Esophagus muscularis mucosa (tissue), 4 donors: Measurements from ENCODE around the gene YWHAG. TPM values are rescaled to one million over a fixed set of nuclear protein-coding genes. Genes with fewer than 3 reads are reported as not detected.
"Not testable (repeated sequence)": the region's sequence is repeated elsewhere in the genome, so short reads cannot be mapped to it uniquely, and the experiment has no call there.

ENCODE experiments used
- DNase-seq: peaks from one replicate; pipeline ENCODE4 v3.0.0-alpha.2; 2017; ENCODE audit errors: extremely low spot score
- H3K27ac ChIP-seq, 4 donors: fragments of 200-600 bp; sonication (generic); replicated peaks in 1 of 4; 1 replicate in 3 of 4; 2 replicates in 1 of 4; pipeline ENCODE4 v1.5.1; 2016 to 2019; ENCODE audit warnings: mild to moderate bottlenecking in 1 of 4
- H3K27me3 ChIP-seq, 4 donors: fragments of 200-600 bp; sonication (generic); one replicate each; pipeline versions ENCODE4 v1.5.1 to v1.6.0; 2016 to 2019
- H3K36me3 ChIP-seq, 4 donors: fragments of 200-600 bp; sonication (generic); one replicate each; pipeline ENCODE4 v1.5.1; 2016 to 2019
- H3K4me1 ChIP-seq, 4 donors: fragments of 200-600 bp; sonication (generic); one replicate each; pipeline ENCODE4 v1.5.1; 2016 to 2019
- H3K4me3 ChIP-seq, 4 donors: fragments of 200-600 bp; sonication (generic); 1 replicate in 2 of 4; 2 replicates in 2 of 4; pipeline ENCODE4 v1.5.1; 2016 to 2019; ENCODE audit warnings: mild to moderate bottlenecking in 4 of 4, moderate library complexity in 1 of 4
- H3K9me3 ChIP-seq, 4 donors: fragments of 200-600 bp; sonication (generic); 1 replicate in 3 of 4; 2 replicates in 1 of 4; pipeline ENCODE4 v1.5.1; 2016 to 2019
- EP300 ChIP-seq: sonication (generic); formaldehyde crosslinking; IDR thresholded peaks from one replicate; pipeline ENCODE4 v1.6.1; 2017; ENCODE audit warnings: antibody characterized with exemption
- POLR2A ChIP-seq: fragments of 450-650 bp; IDR thresholded peaks from one replicate; pipeline ENCODE4 v1.6.1; 2017; ENCODE audit warnings: antibody characterized with exemption, moderate library complexity, mild to moderate bottlenecking, low read depth
- POLR2AphosphoS5 ChIP-seq, 2 donors: sonication (generic); formaldehyde crosslinking; IDR thresholded peaks; one replicate each; pipeline ENCODE4 v1.6.1; 2017; ENCODE audit warnings: antibody characterized with exemption in 2 of 2
- WGBS: methylation state at CpG from one replicate; pipeline ENCODE4 v1.1.5; 2018; 5-methylcytosine and 5-hydroxymethylcytosine counted together
- intact Hi-C: fragments of 100-400 bp; cut with DNase I; formaldehyde crosslinking; loops from one replicate; pipeline ENCODE4 v1.15.1; 2023
- total RNA-seq, 4 donors: library from RNA; depleted of rRNA; stranded (reverse); fragments of >200 nt; gene quantifications; one replicate each; pipeline versions ENCODE4 v1.1.0 to v1.2.1, GENCODE V29; 2016
- TF ChIP-seq, protein P1 (sequence below), 3 experiments: fragments of 200-600 bp in 2 of 3; fragments of 450-650 bp in 1 of 3; sonication (generic) in 2 of 3; IDR thresholded peaks; one replicate each; pipeline ENCODE4 v1.5.1; 2017 to 2019; ENCODE audit warnings: antibody characterized with exemption in 3 of 3, mild to moderate bottlenecking in 2 of 3, moderate library complexity in 1 of 3

Gene YWHAG
- total RNA-seq, 4 donors from 2014 or later, result 55.7 to 91.6 (median 73.7) TPM

DNA sequence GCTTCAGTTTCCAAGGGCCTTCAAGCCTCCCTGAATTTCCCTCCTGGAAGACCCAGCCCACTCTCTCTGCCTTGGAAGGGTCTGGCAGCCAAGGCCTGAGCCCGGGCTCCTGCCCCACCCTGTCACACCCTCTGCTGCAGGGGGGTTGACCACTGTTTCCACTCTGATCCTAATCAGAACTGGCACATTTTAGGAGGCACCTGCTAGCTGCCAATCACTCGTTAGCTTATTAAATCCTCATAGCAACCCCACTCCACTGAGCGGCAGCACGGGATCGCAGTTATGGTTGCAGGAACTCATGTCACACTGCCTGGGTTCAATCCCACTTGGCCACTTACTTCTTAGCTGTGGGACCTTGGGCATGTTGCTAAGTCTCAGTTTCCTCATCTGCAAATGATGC is 43.4 kb downstream of the YWHAG start:
- no peak overlapping the region for H3K4me3 ChIP-seq
- TF ChIP-seq, protein P1, sequence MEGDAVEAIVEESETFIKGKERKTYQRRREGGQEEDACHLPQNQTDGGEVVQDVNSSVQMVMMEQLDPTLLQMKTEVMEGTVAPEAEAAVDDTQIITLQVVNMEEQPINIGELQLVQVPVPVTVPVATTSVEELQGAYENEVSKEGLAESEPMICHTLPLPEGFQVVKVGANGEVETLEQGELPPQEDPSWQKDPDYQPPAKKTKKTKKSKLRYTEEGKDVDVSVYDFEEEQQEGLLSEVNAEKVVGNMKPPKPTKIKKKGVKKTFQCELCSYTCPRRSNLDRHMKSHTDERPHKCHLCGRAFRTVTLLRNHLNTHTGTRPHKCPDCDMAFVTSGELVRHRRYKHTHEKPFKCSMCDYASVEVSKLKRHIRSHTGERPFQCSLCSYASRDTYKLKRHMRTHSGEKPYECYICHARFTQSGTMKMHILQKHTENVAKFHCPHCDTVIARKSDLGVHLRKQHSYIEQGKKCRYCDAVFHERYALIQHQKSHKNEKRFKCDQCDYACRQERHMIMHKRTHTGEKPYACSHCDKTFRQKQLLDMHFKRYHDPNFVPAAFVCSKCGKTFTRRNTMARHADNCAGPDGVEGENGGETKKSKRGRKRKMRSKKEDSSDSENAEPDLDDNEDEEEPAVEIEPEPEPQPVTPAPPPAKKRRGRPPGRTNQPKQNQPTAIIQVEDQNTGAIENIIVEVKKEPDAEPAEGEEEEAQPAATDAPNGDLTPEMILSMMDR (IDR thresholded peaks at IDR 0.05), result no peak
- TF ChIP-seq POLR2A (no peak), POLR2AphosphoS5 (IDR thresholded peaks at IDR 0.05) (no peak), EP300 (no peak)
- no peak for DNase-seq
- WGBS, result 72% methylated on average over 5 of the region's 5 CpGs
- peaks cover 22 to 46% (median 40%) of the 10 kb centered on the region in 4 donors for H3K4me1 ChIP-seq
- H3K36me3 ChIP-seq, result peaks cover 0 to 4% (median 0%) of the 10 kb centered on the region in 4 donors
- no peak overlapping the region for H3K27ac ChIP-seq
- intact Hi-C loops, result loop anchor here (5.0 kb wide), 1 partner anchor 33 kb away; no protein-coding TSS in a partner anchor
- H3K27me3 ChIP-seq, result no peaks in the 10 kb centered on the region
- H3K9me3 ChIP-seq, result no peaks in the 10 kb centered on the region

DNA sequence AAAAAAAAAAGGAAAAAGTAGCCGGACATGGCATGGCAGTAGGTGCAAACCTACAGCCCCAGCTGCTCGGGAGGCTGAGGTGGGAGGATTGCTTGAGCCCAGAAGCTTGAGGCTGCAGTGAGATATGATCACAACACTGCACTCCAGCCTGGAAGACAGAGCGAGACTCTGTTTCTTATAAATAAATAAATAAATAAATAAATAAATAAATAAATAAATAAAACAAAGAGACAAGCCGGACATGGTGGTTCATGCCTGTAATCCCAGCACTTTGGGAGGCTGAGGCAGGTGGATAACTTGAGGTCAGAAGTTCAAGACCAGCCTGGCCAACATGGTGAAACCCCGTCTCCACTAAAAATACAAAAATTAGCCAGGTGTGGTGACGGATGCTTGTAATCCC is 44.1 kb downstream of the YWHAG start:
- 57% methylated on average over 6 of the region's 6 CpGs for WGBS
- not testable (repeated sequence) for H3K4me3 ChIP-seq, H3K36me3 ChIP-seq, H3K27me3 ChIP-seq, DNase-seq, H3K9me3 ChIP-seq
- H3K27ac ChIP-seq, result peak overlapping the region in 1 of 4 donors; percentile 61
- intact Hi-C loops, result loop anchor here (1.0 to 5.0 kb wide), 2 partner anchors 22 to 32 kb away; no protein-coding TSS in a partner anchor
- H3K4me1 ChIP-seq, result peaks cover 24 to 52% (median 43%) of the 10 kb centered on the region in 4 donors

DNA sequence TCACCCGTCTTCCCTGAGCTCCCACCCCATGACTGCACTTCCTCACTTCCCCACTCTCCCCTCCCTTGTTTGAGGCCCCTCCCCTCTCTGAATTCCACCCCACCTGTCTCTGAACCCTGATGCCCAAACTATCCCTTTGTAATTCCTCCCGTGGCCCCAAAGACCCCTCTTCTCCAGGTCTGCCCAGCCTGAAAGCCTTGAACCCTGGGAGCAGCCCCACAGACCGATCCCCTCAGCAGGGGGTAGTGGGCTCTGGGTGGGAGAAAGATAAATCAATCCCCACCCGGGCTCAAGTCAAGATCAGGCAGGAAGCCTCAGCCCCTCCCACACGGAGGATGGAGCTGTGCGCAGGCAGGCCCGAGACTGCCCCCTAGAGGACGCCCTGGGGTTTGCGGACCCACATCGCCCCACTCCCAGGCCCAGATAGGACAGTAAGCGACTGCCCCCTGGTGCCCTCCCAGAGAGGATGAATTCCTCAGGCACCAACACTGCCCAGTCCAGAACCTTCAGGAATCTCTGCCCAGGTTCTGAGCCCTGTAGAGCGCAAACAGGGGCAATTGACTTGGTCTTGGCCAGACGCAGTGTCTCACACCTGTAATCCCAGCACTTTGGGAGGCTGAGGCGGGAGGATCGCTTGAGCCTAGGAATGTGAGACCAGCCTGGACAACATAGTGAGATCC is 44.6 kb downstream of the YWHAG start:
- no peak for TF ChIP-seq EP300
- peak; percentile 73 to 90 for TF ChIP-seq POLR2AphosphoS5 (IDR thresholded peaks at IDR 0.05)
- TF ChIP-seq POLR2A, result no peak
- TF ChIP-seq, protein P1 (IDR thresholded peaks at IDR 0.05), result peak in 2 of 3 experiments; percentile 100
- H3K4me3 ChIP-seq, result no peak overlapping the region
- no peaks in the 10 kb centered on the region for H3K9me3 ChIP-seq
- peaks cover 22 to 48% (median 39%) of the 10 kb centered on the region in 4 donors for H3K4me1 ChIP-seq
- peak; percentile 99 for DNase-seq
- H3K27me3 ChIP-seq, result no peaks in the 10 kb centered on the region
- H3K36me3 ChIP-seq, result no peaks in the 10 kb centered on the region
- WGBS, result 7% methylated on average over 9 of the region's 15 CpGs
- H3K27ac ChIP-seq, result peak overlapping the region; percentile 7 to 61 (median 10)
- intact Hi-C loops, result loop anchor here (1.0 kb wide), 1 partner anchor 22 kb away; no protein-coding TSS in a partner anchor

DNA sequence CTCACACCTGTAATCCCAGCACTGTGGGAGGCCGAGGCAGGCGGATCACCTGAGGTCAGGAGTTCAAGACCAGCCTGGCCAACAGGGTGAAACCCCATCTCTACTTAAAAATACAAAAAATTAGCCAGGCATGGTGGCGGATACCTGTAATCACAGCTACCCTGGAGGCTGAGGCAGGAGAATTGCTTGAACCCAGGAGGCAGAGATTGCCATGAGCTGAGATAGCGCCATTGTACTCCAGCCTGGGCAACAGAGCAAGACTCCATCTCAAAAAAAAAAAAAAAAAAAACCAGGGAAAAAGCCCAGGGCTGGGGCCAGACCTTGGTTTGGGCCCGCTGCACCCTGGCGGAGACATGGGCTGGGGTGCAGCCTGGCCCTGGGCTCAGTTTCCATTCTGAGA is 47.0 kb downstream of the YWHAG start:
- H3K36me3 ChIP-seq, H3K27me3 ChIP-seq, intact Hi-C loops, H3K27ac ChIP-seq, H3K4me3 ChIP-seq, H3K9me3 ChIP-seq, DNase-seq: not testable (repeated sequence)
- H3K4me1 ChIP-seq, result peaks cover 25 to 41% (median 33%) of the 10 kb centered on the region in 4 donors
- WGBS, result 95% methylated on average over 5 of the region's 6 CpGs

DNA sequence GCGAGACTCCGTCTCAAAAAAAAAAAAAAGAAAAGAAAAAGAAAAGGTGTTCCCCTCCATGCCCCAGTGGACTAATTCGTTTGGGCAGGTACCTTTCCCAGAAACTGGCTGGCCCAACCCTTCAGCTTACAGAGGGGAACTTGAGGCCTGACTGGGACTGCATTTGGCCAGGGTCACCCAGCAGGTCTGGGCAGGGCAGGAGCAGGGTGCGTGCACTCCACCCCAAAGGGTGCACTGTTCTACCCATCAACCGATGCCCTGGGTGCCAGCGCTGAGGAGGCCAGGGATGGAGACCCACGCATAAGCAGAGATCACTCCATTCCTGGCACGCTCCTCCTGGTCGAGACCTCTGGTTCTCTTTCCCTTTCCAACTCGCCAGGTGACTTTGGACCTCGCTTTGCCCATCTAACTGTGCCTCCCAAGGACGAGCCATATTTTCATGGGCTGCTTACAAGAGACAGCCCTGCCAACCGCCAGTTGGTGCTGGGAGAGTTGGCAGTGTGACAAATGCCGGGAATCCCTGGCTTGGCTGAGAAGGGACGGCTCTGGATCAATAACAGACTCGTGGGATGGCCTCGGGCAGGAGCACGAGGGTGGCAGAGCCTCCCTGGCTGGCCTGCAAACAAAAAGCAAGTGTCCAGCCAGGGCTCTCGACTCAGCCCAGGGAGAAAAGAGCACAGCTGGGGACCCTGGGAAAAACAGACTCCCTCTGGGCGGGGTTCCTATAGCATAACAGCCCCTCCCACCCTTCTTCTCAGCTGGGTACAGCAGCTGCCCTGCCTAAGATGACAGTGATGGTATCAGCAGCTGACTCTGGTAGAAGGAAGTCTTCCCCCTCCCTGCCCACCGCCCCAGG is 48.5 kb downstream of the YWHAG start:
- H3K4me3 ChIP-seq, result no peak overlapping the region
- peak overlapping the region; percentile 66 to 79 (median 68) for H3K27ac ChIP-seq
- no peaks in the 10 kb centered on the region for H3K27me3 ChIP-seq
- H3K4me1 ChIP-seq, result peaks cover 38 to 56% (median 48%) of the 10 kb centered on the region in 4 donors
- 73% methylated on average over 13 of the region's 21 CpGs for WGBS
- TF ChIP-seq EP300, result no peak
- no peak for TF ChIP-seq POLR2AphosphoS5 (IDR thresholded peaks at IDR 0.05)
- TF ChIP-seq, protein P1 (IDR thresholded peaks at IDR 0.05), result no peak
- no peak for TF ChIP-seq POLR2A
- no peaks in the 10 kb centered on the region for H3K36me3 ChIP-seq
- DNase-seq, result no peak
- intact Hi-C loops, result no loop called here
- no peaks in the 10 kb centered on the region for H3K9me3 ChIP-seq

DNA sequence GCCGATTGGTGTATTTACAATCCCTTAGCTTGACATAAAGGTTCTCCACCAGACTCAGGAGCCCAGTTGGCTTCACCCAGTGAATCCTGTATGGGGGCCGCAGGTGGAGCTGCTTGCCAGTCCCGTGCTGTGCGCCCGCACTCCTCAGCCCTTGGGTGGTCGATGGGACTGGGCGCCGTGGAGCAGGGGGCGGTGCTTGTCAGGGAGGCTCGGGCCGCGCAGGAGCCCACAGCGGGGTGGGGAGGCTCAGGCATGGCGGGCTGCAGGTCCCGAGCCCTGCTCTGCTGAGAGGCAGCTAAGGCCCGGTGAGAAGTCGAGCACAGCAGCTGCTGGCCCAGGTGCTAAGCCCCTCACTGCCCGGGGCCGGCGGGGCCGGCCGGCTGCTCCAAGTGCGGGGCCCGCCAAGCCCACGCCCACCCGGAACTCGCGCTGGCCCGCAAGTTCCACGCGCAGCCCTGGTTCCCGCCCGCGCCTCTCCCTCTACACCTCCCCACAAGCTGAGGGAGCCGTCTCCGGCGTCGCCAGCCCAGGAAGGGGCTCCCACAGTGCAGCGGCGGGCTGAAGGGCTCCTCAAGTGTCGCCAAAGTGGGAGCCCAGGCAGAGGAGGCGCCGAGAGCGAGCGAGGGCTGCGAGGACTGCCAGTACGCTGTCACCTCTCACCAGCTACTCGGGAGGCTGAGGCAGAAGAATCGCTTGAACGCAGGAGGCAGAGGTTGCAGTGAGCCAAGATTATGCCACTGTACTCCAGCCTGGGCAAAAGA is 49.3 kb downstream of the YWHAG start:
- DNase-seq, H3K4me3 ChIP-seq, intact Hi-C loops, H3K36me3 ChIP-seq, H3K27me3 ChIP-seq, H3K9me3 ChIP-seq: not testable (repeated sequence)
- WGBS, result 92% methylated on average over 39 of the region's 50 CpGs
- peaks cover 46 to 62% (median 55%) of the 10 kb centered on the region in 4 donors for H3K4me1 ChIP-seq
- peak overlapping the region in 2 of 4 donors; percentile 69 to 99 for H3K27ac ChIP-seq

DNA sequence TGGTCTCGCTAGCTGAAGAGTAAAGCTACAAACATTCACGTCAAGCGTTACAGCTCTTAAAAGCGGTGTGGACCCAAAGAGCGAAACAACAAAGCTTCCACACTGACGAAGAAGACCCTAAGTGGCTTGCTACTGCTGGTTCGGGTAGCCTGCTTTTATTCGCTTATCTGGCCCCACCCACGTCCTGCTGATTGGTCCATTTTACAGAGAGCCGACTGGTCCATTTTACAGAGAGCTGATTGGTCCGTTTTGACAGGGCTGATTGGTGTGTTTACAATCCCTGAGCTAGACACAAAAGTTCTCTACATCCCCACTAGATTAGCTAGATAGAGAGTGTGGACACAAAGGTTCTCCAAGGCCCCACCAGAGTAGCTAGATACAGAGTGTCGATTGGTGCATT is 49.9 kb downstream of the YWHAG start:
- 90% methylated on average over 12 of the region's 12 CpGs for WGBS
- H3K4me3 ChIP-seq, intact Hi-C loops, DNase-seq, H3K9me3 ChIP-seq, H3K27me3 ChIP-seq: not testable (repeated sequence)
- H3K36me3 ChIP-seq, result peaks cover 0 to 13% (median 6%) of the 10 kb centered on the region in 4 donors
- H3K27ac ChIP-seq, result peak overlapping the region in 1 of 4 donors; percentile 99
- peaks cover 48 to 62% (median 57%) of the 10 kb centered on the region in 4 donors for H3K4me1 ChIP-seq
